ENCODE data around the gene GUCA2B. TPM values are rescaled to one million over a fixed set of nuclear protein-coding genes. Genes with fewer than 3 reads are reported as not detected.

The GUCA2B gene
- total RNA-seq, 4 donors from 2014 or later, result 2.8 TPM; not detected in 3

DNA sequence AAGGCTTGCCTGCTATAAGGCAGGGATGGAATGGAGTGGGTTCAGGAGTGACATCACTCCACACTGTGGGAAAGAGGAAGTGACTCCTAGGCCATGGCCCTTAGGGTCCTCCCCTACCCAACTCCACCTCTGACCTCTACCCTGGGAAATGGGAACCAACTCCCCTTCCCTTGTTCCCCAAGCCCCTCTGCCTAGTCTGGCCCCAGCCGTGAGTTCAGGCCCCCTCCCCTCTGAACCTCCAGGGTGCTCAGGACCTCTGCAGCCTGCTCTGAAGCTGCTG is 15.1 kb downstream of the GUCA2B start:
- intact Hi-C loops (cut with DNase I; ENCODE audit: low total_unique reads), result loop anchor here (10.0 kb wide), 1 partner anchor 594 kb away; no protein-coding TSS in a partner anchor
- 29 to 100% methylated on average over 1 of the region's 1 CpG for WGBS, 2 donors
- H3K4me3 ChIP-seq (ENCODE audit: low read depth, poor library complexity, severe bottlenecking), result no peak overlapping the region
- DNase-seq (ENCODE audit: low spot score in 2 of 2), result no peak
- no peak for TF ChIP-seq POLR2A (IDR thresholded peaks at IDR 0.05)
- TF ChIP-seq, protein P1, sequence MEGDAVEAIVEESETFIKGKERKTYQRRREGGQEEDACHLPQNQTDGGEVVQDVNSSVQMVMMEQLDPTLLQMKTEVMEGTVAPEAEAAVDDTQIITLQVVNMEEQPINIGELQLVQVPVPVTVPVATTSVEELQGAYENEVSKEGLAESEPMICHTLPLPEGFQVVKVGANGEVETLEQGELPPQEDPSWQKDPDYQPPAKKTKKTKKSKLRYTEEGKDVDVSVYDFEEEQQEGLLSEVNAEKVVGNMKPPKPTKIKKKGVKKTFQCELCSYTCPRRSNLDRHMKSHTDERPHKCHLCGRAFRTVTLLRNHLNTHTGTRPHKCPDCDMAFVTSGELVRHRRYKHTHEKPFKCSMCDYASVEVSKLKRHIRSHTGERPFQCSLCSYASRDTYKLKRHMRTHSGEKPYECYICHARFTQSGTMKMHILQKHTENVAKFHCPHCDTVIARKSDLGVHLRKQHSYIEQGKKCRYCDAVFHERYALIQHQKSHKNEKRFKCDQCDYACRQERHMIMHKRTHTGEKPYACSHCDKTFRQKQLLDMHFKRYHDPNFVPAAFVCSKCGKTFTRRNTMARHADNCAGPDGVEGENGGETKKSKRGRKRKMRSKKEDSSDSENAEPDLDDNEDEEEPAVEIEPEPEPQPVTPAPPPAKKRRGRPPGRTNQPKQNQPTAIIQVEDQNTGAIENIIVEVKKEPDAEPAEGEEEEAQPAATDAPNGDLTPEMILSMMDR (IDR thresholded peaks at IDR 0.05), result no peak

DNA sequence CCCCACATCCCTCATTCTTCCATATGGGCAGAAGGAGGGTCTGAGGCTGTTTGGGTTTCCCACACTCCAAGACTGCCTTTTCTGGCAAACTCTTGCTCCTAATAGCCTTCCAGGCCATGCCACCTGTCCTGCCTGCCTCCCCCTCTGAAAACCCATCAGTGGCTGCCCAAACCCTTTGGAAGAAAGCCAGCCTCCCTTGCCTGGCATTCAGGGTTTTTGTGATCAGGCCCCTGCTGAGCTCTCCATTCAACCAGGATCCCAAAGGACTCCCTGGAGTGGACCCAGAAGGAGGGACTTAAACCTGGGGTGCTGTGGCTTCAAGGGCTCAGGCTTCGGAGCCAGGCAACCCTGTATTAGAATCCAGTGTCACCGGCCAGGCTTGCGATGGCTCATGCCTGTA is 15.6 kb downstream of the GUCA2B start:
- intact Hi-C loops (cut with DNase I; ENCODE audit: low total_unique reads), result loop anchor here (10.0 kb wide), 1 partner anchor 594 kb away; no protein-coding TSS in a partner anchor
- 93 to 98% methylated on average over 3 of the region's 3 CpGs for WGBS, 2 donors
- peak in 1 of 2 donors; percentile 5 for DNase-seq (ENCODE audit: low spot score in 2 of 2)
- no peak for TF ChIP-seq POLR2A (IDR thresholded peaks at IDR 0.05)
- TF ChIP-seq, protein P1 (IDR thresholded peaks at IDR 0.05), result no peak
- H3K4me3 ChIP-seq (ENCODE audit: low read depth, poor library complexity, severe bottlenecking), result no peak overlapping the region

DNA sequence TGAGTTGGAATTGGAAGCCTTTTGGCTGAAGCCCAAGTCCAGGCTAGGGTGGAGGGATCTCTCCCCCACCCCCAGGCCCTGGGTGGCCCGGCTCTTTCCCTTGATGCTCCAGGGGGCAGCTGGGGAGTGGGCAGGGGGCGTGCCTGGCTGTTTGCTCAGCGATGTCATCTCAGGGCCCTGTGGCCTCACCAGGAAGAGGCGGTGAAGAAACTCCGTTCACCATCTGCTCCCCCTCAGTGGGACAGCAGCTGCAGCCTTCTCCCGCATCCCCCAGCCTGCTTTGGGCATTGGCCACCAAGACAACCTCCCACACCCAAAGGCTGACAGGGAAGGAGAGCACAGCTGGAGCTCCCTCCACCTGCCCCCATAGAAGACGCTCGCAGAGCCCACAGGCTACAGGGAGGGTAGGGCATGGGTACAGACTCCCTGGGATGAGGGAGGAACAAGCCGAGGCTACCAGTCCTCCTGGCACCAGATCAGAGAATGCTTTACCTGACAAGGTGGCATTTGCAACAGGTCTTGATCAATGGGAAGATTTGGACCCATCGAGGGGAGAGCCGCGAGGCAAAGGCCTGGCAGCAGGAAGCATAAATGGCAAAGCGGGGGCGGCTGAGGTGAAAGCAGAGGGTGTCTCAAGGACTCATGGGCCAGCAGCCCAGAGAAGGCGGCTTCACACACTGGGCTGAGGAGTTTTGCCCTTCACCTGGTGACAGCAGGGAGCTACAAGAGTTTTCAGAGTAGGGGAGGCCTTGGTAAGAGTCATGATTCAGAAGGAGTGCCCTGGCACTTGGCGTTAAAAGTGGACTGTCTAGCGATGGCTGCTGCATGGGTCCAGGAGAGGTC is 17.8 kb downstream of the GUCA2B start:
- TF ChIP-seq POLR2A (IDR thresholded peaks at IDR 0.05), result no peak
- TF ChIP-seq, protein P1 (IDR thresholded peaks at IDR 0.05), result no peak

DNA sequence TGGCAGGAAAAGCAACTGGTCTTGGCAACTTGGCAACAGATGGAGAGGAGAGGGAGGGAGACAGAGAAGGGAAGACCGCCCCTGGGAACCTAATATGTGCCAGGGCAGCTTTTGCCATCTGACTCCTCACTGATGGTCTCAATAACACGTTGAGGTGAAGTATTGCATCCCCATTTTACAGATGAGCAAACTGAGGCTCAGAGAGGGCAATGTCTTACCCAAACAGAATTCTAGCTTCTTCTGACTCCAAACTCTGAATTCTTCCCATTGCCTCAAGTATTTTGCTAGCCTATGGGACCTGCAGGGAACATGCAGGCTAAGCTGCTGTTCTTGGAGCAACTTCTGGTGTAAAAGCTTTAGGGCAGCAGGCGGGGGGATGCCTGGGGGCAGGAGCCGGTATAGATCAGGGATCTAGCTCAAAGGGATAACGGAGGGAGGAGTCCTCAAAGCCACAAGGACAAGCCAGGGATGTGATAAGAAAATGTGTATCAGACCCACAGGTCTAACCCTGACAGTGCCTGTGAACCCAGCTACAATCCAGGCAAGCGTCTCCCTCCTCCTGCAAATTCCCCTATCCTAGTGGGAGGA is 18.6 kb downstream of the GUCA2B start:
- intact Hi-C loops (cut with DNase I; ENCODE audit: low total_unique reads), result loop anchor here (2.0 kb wide), 1 partner anchor 25 kb away; no protein-coding TSS in a partner anchor
- H3K4me3 ChIP-seq (ENCODE audit: low read depth, poor library complexity, severe bottlenecking), result no peak overlapping the region
- TF ChIP-seq, protein P1 (IDR thresholded peaks at IDR 0.05), result no peak
- TF ChIP-seq POLR2A (IDR thresholded peaks at IDR 0.05), result no peak
- 47 to 50% methylated on average over 6 of the region's 6 CpGs for WGBS, 2 donors
- peak in 1 of 2 donors; percentile 10 for DNase-seq (ENCODE audit: low spot score in 2 of 2)

More for the DNA sequence above, 17.8 kb downstream of the GUCA2B start:
- DNase-seq (ENCODE audit: low spot score in 2 of 2), result peak; percentile 13 to 85
- intact Hi-C loops (cut with DNase I; ENCODE audit: low total_unique reads), result no loop called here
- H3K4me3 ChIP-seq (ENCODE audit: low read depth, poor library complexity, severe bottlenecking), result no peak overlapping the region
- WGBS, 2 donors, result 58 to 61% methylated on average over 12 to 16 of the region's 17 CpGs

DNA sequence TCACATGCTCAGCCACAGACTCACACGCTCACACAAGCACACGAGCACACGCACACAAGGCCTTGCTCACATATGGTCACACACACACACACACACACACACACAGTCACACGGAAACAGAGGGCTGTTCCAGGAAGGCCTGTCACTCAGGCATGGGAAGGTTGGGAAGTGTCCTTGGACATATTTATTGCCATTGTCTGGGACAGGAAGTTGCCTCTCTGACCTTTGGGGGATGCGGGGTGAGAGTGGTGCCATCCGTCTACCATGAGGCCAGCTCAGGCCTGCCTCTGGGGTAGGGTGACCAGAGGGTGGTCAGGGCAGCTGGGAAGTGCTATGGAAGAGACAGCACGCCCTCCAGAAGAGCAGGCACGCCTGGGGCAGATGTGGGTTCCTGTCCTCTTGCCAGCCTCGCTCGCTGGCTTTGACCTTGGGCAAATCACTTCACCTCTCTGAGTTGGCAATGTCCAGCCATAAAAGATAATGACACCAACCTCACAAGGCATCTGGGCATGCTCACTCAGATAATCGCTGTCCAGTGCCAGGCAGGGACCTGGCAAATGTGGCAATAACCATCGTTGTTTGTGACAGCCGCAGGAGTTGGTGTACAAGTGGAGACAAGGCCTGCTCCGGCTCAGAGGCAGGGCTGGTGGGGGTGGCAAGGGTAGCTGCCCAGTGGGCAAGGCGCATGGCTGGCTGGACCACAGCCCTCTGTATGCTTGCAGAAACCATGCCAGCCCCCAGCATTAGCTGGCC is 19.3 kb downstream of the GUCA2B start:
- intact Hi-C loops (cut with DNase I; ENCODE audit: low total_unique reads), result loop anchor here (2.0 kb wide), 1 partner anchor 26 kb away; no protein-coding TSS in a partner anchor
- H3K4me3 ChIP-seq (ENCODE audit: low read depth, poor library complexity, severe bottlenecking), result no peak overlapping the region
- TF ChIP-seq POLR2A (IDR thresholded peaks at IDR 0.05), result no peak
- TF ChIP-seq, protein P1 (IDR thresholded peaks at IDR 0.05), result no peak
- 28 to 39% methylated on average over 7 to 15 of the region's 15 CpGs for WGBS, 2 donors
- peak; percentile 22 to 86 for DNase-seq (ENCODE audit: low spot score in 2 of 2)
